Tibial nerve (tissue), 4 donors: Measurements from ENCODE around the gene REEP5. TPM values are rescaled to one million over a fixed set of nuclear protein-coding genes. Genes with fewer than 3 reads are reported as not detected.

Experiments used
- DNase-seq, 2 donors: peaks; one replicate each; pipeline ENCODE4 v3.0.0-alpha.2; 2019; ENCODE audit warnings: low spot score in 2 of 2
- H3K27ac ChIP-seq, 4 donors: fragments of 200-600 bp; sonication (generic) in 3 of 4; one replicate each; pipeline ENCODE4 v1.5.1; 2017 to 2019; ENCODE audit warnings: mild to moderate bottlenecking in 1 of 4
- H3K27me3 ChIP-seq, 2 donors: fragments of 200-600 bp; sonication (generic) in 1 of 2; one replicate each; pipeline versions ENCODE4 v1.5.1 to v1.6.0; 2017 to 2019
- H3K36me3 ChIP-seq, 3 donors: fragments of 200-600 bp; sonication (generic); one replicate each; pipeline ENCODE4 v1.5.1; 2018 to 2019
- H3K4me1 ChIP-seq, 4 donors: fragments of 200-600 bp; sonication (generic) in 3 of 4; one replicate each; pipeline ENCODE4 v1.5.1; 2017 to 2019
- H3K4me3 ChIP-seq, 4 donors: fragments of 200-600 bp; sonication (generic) in 3 of 4; one replicate each; pipeline ENCODE4 v1.5.1; 2017 to 2019; ENCODE audit warnings: mild to moderate bottlenecking in 1 of 4, moderate library complexity in 1 of 4
- H3K9me3 ChIP-seq, 4 donors: fragments of 200-600 bp; sonication (generic) in 3 of 4; one replicate each; pipeline ENCODE4 v1.5.1; 2017 to 2019
- CTCF ChIP-seq, 5 experiments: fragments of 200-600 bp in 3 of 5; fragments of 450-650 bp in 2 of 5; sonication (generic) in 3 of 5; IDR thresholded peaks; one replicate each; pipeline ENCODE4 v1.5.1; 2016 to 2019; ENCODE audit warnings: antibody characterized with exemption in 5 of 5, mild to moderate bottlenecking in 3 of 5, moderate library complexity in 2 of 5
- EP300 ChIP-seq, 2 donors: sonication (generic); formaldehyde crosslinking; IDR thresholded peaks; one replicate each; pipeline ENCODE4 v1.6.1; 2017; ENCODE audit warnings: antibody characterized with exemption in 2 of 2, mild to moderate bottlenecking in 1 of 2
- POLR2A ChIP-seq, 2 donors: fragments of 450-650 bp; IDR thresholded peaks; one replicate each; pipeline ENCODE4 v1.6.1; 2017; ENCODE audit warnings: antibody characterized with exemption in 2 of 2, mild to moderate bottlenecking in 2 of 2, moderate library complexity in 2 of 2
- WGBS, 2 donors: methylation state at CpG; one replicate each; pipeline ENCODE4 v1.1.5; 2018; 5-methylcytosine and 5-hydroxymethylcytosine counted together
- total RNA-seq, 4 donors: library from RNA; depleted of rRNA; stranded (reverse); fragments of >200 nt; gene quantifications; one replicate each; pipeline ENCODE4 v1.1.0, GENCODE V29; 2016

Gene REEP5
- total RNA-seq, 4 donors from 2014 or later = 81.9 to 101 (median 94.6) TPM

DNA sequence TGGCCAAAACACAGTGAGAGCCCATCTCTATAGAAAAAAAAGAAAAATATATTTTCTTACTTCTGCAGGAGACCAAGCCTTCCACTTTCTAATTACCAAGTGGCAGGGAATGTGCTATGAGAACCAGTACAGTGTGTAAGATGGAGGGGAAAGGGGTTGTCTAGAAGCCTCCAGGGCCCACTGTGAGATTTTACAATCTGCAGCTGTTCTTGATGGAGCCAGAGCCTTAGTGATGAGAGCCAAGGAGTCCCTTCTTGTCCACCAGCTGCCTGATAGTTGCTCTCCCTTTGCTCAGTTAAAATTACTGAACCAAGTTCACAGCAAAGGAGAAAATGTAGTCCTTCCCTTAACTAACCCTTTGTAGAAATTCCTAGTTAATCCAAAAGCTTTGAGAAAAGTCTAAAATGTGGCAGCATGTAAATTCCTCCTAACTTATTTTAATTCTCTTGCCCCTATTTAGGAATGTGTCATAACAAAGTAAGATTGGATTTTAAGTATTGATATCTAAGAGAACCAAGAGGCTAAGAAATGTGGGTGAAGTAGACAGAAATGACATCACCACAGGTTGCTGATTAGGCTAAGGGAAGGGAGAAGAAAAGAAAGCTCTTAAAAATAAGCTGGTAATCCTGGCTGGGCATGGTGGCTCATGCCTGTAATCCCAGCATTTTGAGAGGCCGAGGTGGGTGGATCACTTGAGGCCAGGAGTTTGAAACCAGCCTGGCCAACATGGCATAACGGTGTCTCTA lies 41.6 kb downstream of the REEP5 start:
- WGBS, 2 donors = 93 to 97% methylated on average over 2 of the region's 2 CpGs
- Histone ChIP-seq H3K27ac (no peak overlapping the region), H3K4me3 (no peak overlapping the region), H3K36me3 (peaks cover 0 to 96% (median 0%) of the 10 kb centered on the region in 3 donors), H3K27me3 (no peaks in the 10 kb centered on the region), H3K9me3 (no peaks in the 10 kb centered on the region), H3K4me1 (no peaks in the 10 kb centered on the region)
- no peak for DNase-seq
- TF ChIP-seq CTCF (IDR thresholded peaks at IDR 0.05) (no peak), POLR2A (IDR thresholded peaks at IDR 0.05) (no peak), EP300 (IDR thresholded peaks at IDR 0.05) (no peak)

DNA sequence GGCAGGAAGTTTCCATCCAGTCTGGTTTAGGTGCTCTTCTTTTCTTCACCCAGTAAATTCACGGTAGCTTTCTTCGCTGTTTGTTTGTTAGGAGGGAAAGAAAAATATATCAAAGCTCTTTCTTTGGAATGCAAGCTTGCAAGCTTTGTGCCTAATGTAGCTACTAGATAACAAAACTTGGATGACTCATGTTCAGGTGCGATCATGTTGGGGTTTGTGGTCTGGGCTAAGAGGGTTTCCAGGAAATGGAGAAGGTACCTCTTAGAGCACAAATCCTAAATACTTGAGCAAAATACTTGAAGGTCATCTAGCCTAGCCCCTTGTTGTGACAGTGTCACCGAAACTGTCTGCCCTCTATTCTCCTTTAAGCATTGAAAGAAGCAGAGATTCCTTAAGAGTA lies 43.3 kb downstream of the REEP5 start:
- peaks cover 0 to 90% (median 0%) of the 10 kb centered on the region in 3 donors for H3K36me3 ChIP-seq
- H3K27me3 ChIP-seq = no peaks in the 10 kb centered on the region
- DNase-seq = no peak
- H3K27ac ChIP-seq = no peak overlapping the region
- TF ChIP-seq EP300 (IDR thresholded peaks at IDR 0.05) (no peak), POLR2A (IDR thresholded peaks at IDR 0.05) (no peak)
- H3K4me1 ChIP-seq = no peaks in the 10 kb centered on the region
- H3K4me3 ChIP-seq = no peak overlapping the region
- WGBS, 2 donors = 70 to 87% methylated on average over 4 of the region's 4 CpGs
- H3K9me3 ChIP-seq = no peaks in the 10 kb centered on the region

GRCh38 chr5:112878101-112878500 lies 43.9 kb downstream of the REEP5 start:
- Histone ChIP-seq H3K9me3 (no peaks in the 10 kb centered on the region), H3K4me1 (no peaks in the 10 kb centered on the region), H3K27me3 (no peaks in the 10 kb centered on the region), H3K4me3 (no peak overlapping the region), H3K27ac (no peak overlapping the region), H3K36me3 (peaks cover 0 to 88% (median 0%) of the 10 kb centered on the region in 3 donors)
- 64 to 71% methylated on average over 4 of the region's 4 CpGs for WGBS, 2 donors
- DNase-seq = no peak
- TF ChIP-seq POLR2A (IDR thresholded peaks at IDR 0.05) = no peak
- no peak for TF ChIP-seq CTCF (IDR thresholded peaks at IDR 0.05)
- no peak for TF ChIP-seq EP300 (IDR thresholded peaks at IDR 0.05)

DNA sequence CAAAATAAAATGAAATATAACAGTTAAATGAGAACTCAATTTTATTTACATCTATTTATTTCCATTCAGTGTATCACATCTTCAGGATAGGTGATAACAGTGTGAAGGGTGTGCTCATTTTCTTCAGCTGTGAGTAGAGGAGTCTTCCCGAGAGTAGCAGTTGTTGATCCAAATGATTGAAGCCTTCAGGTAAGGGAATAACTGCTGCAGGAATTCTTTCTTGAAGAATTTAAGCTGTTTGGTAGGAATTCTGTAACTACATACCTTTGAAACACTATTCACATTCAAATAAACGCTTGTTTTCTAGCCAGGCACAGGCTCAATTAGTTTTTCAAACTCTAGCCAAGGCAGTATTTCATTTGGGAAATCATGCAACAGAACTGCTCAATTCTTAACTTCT lies 45.7 kb downstream of the REEP5 start:
- WGBS, 2 donors = 48 to 53% methylated on average over 2 of the region's 2 CpGs
- TF ChIP-seq EP300 (IDR thresholded peaks at IDR 0.05) = no peak
- no peak for TF ChIP-seq POLR2A (IDR thresholded peaks at IDR 0.05)
- TF ChIP-seq CTCF (IDR thresholded peaks at IDR 0.05) = no peak
- H3K4me3 ChIP-seq = no peak overlapping the region
- no peaks in the 10 kb centered on the region for H3K9me3 ChIP-seq
- H3K27ac ChIP-seq = no peak overlapping the region
- no peaks in the 10 kb centered on the region for H3K27me3 ChIP-seq
- H3K4me1 ChIP-seq = no peaks in the 10 kb centered on the region
- peaks cover 0 to 75% (median 0%) of the 10 kb centered on the region in 3 donors for H3K36me3 ChIP-seq
- no peak for DNase-seq

DNA sequence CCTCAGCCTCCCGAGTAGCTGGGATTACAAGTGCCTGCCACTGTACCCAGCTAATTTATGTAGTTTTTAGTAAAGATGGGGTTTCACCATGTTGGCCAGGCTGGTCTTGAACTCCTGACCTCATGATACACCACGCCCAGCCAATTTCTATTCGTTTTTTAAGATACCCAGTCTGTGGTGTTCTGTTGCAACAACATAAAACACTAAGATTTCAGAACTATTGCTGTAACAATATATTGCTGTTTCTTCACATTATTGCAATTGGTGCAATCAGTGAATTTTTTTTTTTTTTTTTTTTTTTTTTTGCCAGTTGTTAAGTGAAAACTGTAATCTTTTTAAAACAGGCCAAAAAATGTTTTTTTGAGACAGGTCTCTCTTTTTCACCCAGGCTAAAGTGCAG lies 51.1 kb downstream of the REEP5 start:
- Histone ChIP-seq H3K4me3 (no peak overlapping the region), H3K36me3 (peaks cover 0 to 79% (median 4%) of the 10 kb centered on the region in 3 donors), H3K9me3 (no peaks in the 10 kb centered on the region), H3K27ac (no peak overlapping the region), H3K27me3 (no peaks in the 10 kb centered on the region), H3K4me1 (no peaks in the 10 kb centered on the region)
- TF ChIP-seq CTCF (IDR thresholded peaks at IDR 0.05) (no peak), POLR2A (IDR thresholded peaks at IDR 0.05) (no peak), EP300 (IDR thresholded peaks at IDR 0.05) (no peak)
- no peak for DNase-seq
- 63 to 64% methylated on average over 3 of the region's 3 CpGs for WGBS, 2 donors
